Adrenal gland (tissue), 5 donors: ENCODE results near the gene BMPR1B.

Experiments
- CTCF ChIP-seq, 6 experiments: fragments of 450-650 bp in 4 of 6; fragments of 200-600 bp in 2 of 6; sonication (generic) in 1 of 6; IDR thresholded peaks; 1 replicate in 5 of 6; 2 replicates in 1 of 6; pipeline versions ENCODE4 v1.5.1 to v1.8.0; 2016 to 2021; ENCODE audit warnings: antibody characterized with exemption in 6 of 6, mild to moderate bottlenecking in 2 of 6, moderate library complexity in 1 of 6
- POLR2A ChIP-seq, 2 donors: fragments of 450-650 bp; IDR thresholded peaks; one replicate each; pipeline ENCODE4 v1.6.1; 2017; ENCODE audit warnings: antibody characterized with exemption in 2 of 2, mild to moderate bottlenecking in 2 of 2, moderate library complexity in 1 of 2
- donor health status: DM: no; HTN: no; CAD: no.

- no peak for TF ChIP-seq CTCF (IDR thresholded peaks at IDR 0.05)
- no peak for TF ChIP-seq POLR2A (IDR thresholded peaks at IDR 0.05)
Observed at GRCh38 chr4:94979621-94980020, 221.9 kb downstream of the BMPR1B start.
